Body of pancreas (tissue), 4 donors: ENCODE data around the gene STPG3.

Source experiments
- CTCF ChIP-seq, 7 experiments: fragments of 450-650 bp in 4 of 7; fragments of 200-600 bp in 3 of 7; sonication (generic) in 3 of 7; IDR thresholded peaks; one replicate each; pipeline ENCODE4 v1.5.1; 2016 to 2019; ENCODE audit warnings: antibody characterized with exemption in 7 of 7
- POLR2A ChIP-seq, 3 donors: fragments of 450-650 bp; IDR thresholded peaks; one replicate each; pipeline ENCODE4 v1.6.1; 2016; ENCODE audit warnings: antibody characterized with exemption in 3 of 3, mild to moderate bottlenecking in 2 of 3

- TF ChIP-seq POLR2A (IDR thresholded peaks at IDR 0.05), result peak in 2 of 3 donors; percentile 33 to 36
- peak; percentile 43 to 69 (median 66) for TF ChIP-seq CTCF (IDR thresholded peaks at IDR 0.05)
Observed at GRCh38 chr9:137302449-137303150, 51.5 kb downstream of the STPG3 start.
